OCI-LY7 (cell line): Measurements from ENCODE around the gene RNU1-2. TPM values are rescaled to one million over a fixed set of nuclear protein-coding genes. Genes with fewer than 3 reads are reported as not detected.
"Not testable (repeated sequence)": the region's sequence is repeated elsewhere in the genome, so short reads cannot be mapped to it uniquely, and the experiment has no call there.

Experiments used
- BruUV-seq: library from RNA; stranded (reverse); fragments of 400-500 nt; replicated peaks from 2 replicates; lab custom pipeline; 2021; lab: Mats Ljungman, UMichigan
- CTCF ChIA-PET: fragments of 300-600 bp; sonication (Branson Sonifier 250); formaldehyde crosslinking; loops from one replicate; lab custom pipeline; 2022; ENCODE audit warnings: antibody characterized with exemption; ENCODE audit not compliant: unreplicated experiment; lab: Charles Lee
- POLR2A ChIA-PET: fragments of 300-600 bp; sonication (Branson Sonifier 250); formaldehyde crosslinking; loops from one replicate; lab custom pipeline; 2022; ENCODE audit warnings: antibody characterized with exemption; lab: Charles Lee
- DNase-seq: peaks from one replicate; pipeline ENCODE4 v3.0.0-alpha.2; 2015; ENCODE audit warnings: low spot score
- H2AFZ ChIP-seq: fragments of 200-600 bp; sonication (generic), shearing (Covaris generic); 2 replicates; pipeline ENCODE4 v1.6.1; 2014; ENCODE audit warnings: mild to moderate bottlenecking, antibody characterized with exemption, low read length, moderate library complexity
- H3K27ac ChIP-seq: fragments of 200-600 bp; sonication (generic); 2 replicates; pipeline ENCODE4 v1.5.1; 2014; ENCODE audit warnings: mixed run types, low read depth, mild to moderate bottlenecking, moderate library complexity, low read length, inconsistent platforms; ENCODE audit not compliant: poor library complexity, severe bottlenecking
- H3K36me3 ChIP-seq: fragments of 200-600 bp; sonication (generic); 2 replicates; pipeline ENCODE4 v1.6.1; 2014; ENCODE audit warnings: mild to moderate bottlenecking, antibody characterized with exemption, low read length, moderate library complexity, mixed read lengths; ENCODE audit not compliant: insufficient read depth
- H3K4me1 ChIP-seq: fragments of 200-600 bp; sonication (generic); 2 replicates; pipeline ENCODE4 v1.5.1; 2014; ENCODE audit warnings: mild to moderate bottlenecking, low read length; ENCODE audit not compliant: insufficient read depth, poor library complexity, severe bottlenecking
- H3K4me2 ChIP-seq: fragments of 200-600 bp; sonication (generic); 2 replicates; pipeline ENCODE4 v1.6.1; 2014; ENCODE audit warnings: mild to moderate bottlenecking, low read length
- H3K4me3 ChIP-seq: fragments of 200-600 bp; sonication (generic); 2 replicates; pipeline ENCODE4 v1.5.1; 2014; ENCODE audit warnings: mild to moderate bottlenecking, low read depth, low read length; ENCODE audit not compliant: poor library complexity, severe bottlenecking
- H3K79me2 ChIP-seq: fragments of 200-600 bp; sonication (generic); 2 replicates; pipeline ENCODE4 v1.6.1; 2016; ENCODE audit warnings: low read depth, mild to moderate bottlenecking, low read length, moderate library complexity, mixed read lengths; ENCODE audit not compliant: insufficient read depth
- H3K9me2 ChIP-seq: fragments of 200-600 bp; sonication (generic); 2 replicates; pipeline ENCODE4 v1.6.1; 2016; ENCODE audit warnings: mild to moderate bottlenecking, low read length, mixed read lengths; ENCODE audit not compliant: insufficient read depth
- H3K9me3 ChIP-seq: fragments of 200-600 bp; sonication (generic); 2 replicates; pipeline ENCODE4 v1.6.1; 2014; ENCODE audit warnings: mild to moderate bottlenecking, mixed run types, low read length, mixed read lengths
- H4K20me1 ChIP-seq: fragments of 200-600 bp; sonication (generic); 2 replicates; pipeline ENCODE4 v1.6.1; 2014; ENCODE audit warnings: mild to moderate bottlenecking, antibody characterized with exemption, low read length, moderate library complexity, mixed read lengths; ENCODE audit not compliant: insufficient read depth
- CTCF ChIP-seq: fragments of 200-600 bp; sonication (generic); conservative IDR thresholded peaks from 2 replicates; pipeline ENCODE4 v1.5.1; 2014; ENCODE audit warnings: mild to moderate bottlenecking, antibody characterized with exemption, low read length, moderate library complexity, mixed read lengths
- EZH2phosphoT487 ChIP-seq: fragments of 200-600 bp; sonication (generic); IDR thresholded peaks from 2 replicates; pipeline ENCODE4 v1.6.1; 2018; ENCODE audit warnings: low read depth, borderline replicate concordance, mild to moderate bottlenecking, mixed run types, antibody characterized with exemption, low read length, moderate library complexity, mixed read lengths
- intact Hi-C: fragments of 100-400 bp; cut with micrococcal nuclease; formaldehyde crosslinking; loops from one replicate; pipeline ENCODE4 v1.10.0; 2022; ENCODE audit not compliant: unreplicated experiment
- total RNA-seq, 2 experiments: library from RNA; depleted of rRNA in 1 of 2; stranded (reverse); fragments of >200 nt in 1 of 2; shearing (Covaris generic) in 1 of 2; gene quantifications; 2 replicates each; pipeline ENCODE4 v1.2.3, GENCODE V29; 2014 to 2022

RNU1-2 gene
- total RNA-seq, 2 experiments from 2014 or later, result under 0.01 to 1,968 TPM

GRCh38 chr1:16915627-16915973, 19.8 kb downstream of the RNU1-2 start:
- Histone ChIP-seq H3K4me3 (no peak overlapping the region), H2AFZ (no peak overlapping the region), H3K9me2 (no peaks in the 10 kb centered on the region), H3K4me1 (peaks cover 11% of the 10 kb centered on the region), H3K79me2 (no peaks in the 10 kb centered on the region), H3K27ac (no peak overlapping the region), H4K20me1 (no peaks in the 10 kb centered on the region), H3K36me3 (no peaks in the 10 kb centered on the region), H3K4me2 (no peak overlapping the region), H3K9me3 (no peaks in the 10 kb centered on the region)
- ChIA-PET POLR2A (interaction anchor here (0.6 to 1.1 kb wide), 3 partner anchors 8 to 18 kb away, joined by 3 to 4 read pairs (median 3); no protein-coding TSS in a partner anchor), CTCF (no interaction called here)
- DNase-seq, result peak; percentile 36
- no TSS peak for BruUV-seq
- intact Hi-C loops, result no loop called here
- TF ChIP-seq CTCF, result peak; percentile 50
- TF ChIP-seq EZH2phosphoT487, result no peak

- H4K20me1 ChIP-seq, CTCF ChIA-PET, BruUV-seq, H3K79me2 ChIP-seq, DNase-seq, intact Hi-C loops, H3K9me3 ChIP-seq, H3K36me3 ChIP-seq, H3K27ac ChIP-seq, H2AFZ ChIP-seq, H3K4me2 ChIP-seq, H3K4me3 ChIP-seq, H3K9me2 ChIP-seq: not testable (repeated sequence)
- H3K4me1 ChIP-seq, result peaks cover 15% of the 10 kb centered on the region
- POLR2A ChIA-PET, result interaction anchor here (0.6 to 1.1 kb wide), 3 partner anchors 7 to 18 kb away, joined by 3 to 4 read pairs (median 3); no protein-coding TSS in a partner anchor
Measured at GRCh38 chr1:16916036-16916880, 20.5 kb downstream of the RNU1-2 start.

- H4K20me1 ChIP-seq, result no peaks in the 10 kb centered on the region
- H3K79me2 ChIP-seq, result no peaks in the 10 kb centered on the region
- no TSS peak for BruUV-seq
- no peak overlapping the region for H3K27ac ChIP-seq
- ChIA-PET CTCF (no interaction called here), POLR2A (interaction anchor here (0.6 kb wide), 2 partner anchors 201 to 313 kb away, joined by 3 to 5 read pairs; partner anchors contain the start of gene PADI2)
- H3K36me3 ChIP-seq, result no peaks in the 10 kb centered on the region
- no peak overlapping the region for H2AFZ ChIP-seq
- TF ChIP-seq CTCF, result no peak
- TF ChIP-seq EZH2phosphoT487, result no peak
- H3K4me1 ChIP-seq, result peaks cover 20% of the 10 kb centered on the region
- H3K9me2 ChIP-seq, result no peaks in the 10 kb centered on the region
- no peaks in the 10 kb centered on the region for H3K9me3 ChIP-seq
- H3K4me2 ChIP-seq, result no peak overlapping the region
- DNase-seq, result no peak
- intact Hi-C loops, result no loop called here
- H3K4me3 ChIP-seq, result no peak overlapping the region
Measured at GRCh38 chr1:16918371-16918770, 22.6 kb downstream of the RNU1-2 start.

- H3K79me2 ChIP-seq, DNase-seq, H4K20me1 ChIP-seq, H3K9me2 ChIP-seq, H3K9me3 ChIP-seq, BruUV-seq, H3K4me3 ChIP-seq, H3K36me3 ChIP-seq, H3K27ac ChIP-seq, H3K4me2 ChIP-seq, intact Hi-C loops, CTCF ChIA-PET, H2AFZ ChIP-seq: not testable (repeated sequence)
- POLR2A ChIA-PET, result interaction anchor here (0.6 to 0.9 kb wide), 2 partner anchors 27 to 314 kb away, joined by 3 to 5 read pairs; no protein-coding TSS in a partner anchor
- peaks cover 17% of the 10 kb centered on the region for H3K4me1 ChIP-seq
Measured at GRCh38 chr1:16918936-16919665, 23.3 kb downstream of the RNU1-2 start.
